B cell (primary cell): ENCODE results near the gene NDRG2. TPM values are rescaled to one million over a fixed set of nuclear protein-coding genes. Genes with fewer than 3 reads are reported as not detected.

Experiments
- ATAC-seq: fragments of 200-7000 bp; cut with Tn5 transposase; one replicate; pipeline ENCODE4 v1.10.0; 2021; ENCODE audit warnings: low read depth, mild to moderate bottlenecking, moderate number of reproducible peaks, moderate library complexity
- CTCF ChIA-PET: fragments of 350-600 bp; sonication (Branson Sonifier 250); formaldehyde crosslinking; loops from one replicate; lab custom pipeline; 2021; ENCODE audit warnings: antibody characterized with exemption, inconsistent platforms; lab: Charles Lee
- POLR2A ChIA-PET: fragments of 350-600 bp; sonication (Branson Sonifier 250); formaldehyde crosslinking; loops from one replicate; lab custom pipeline; 2021; ENCODE audit warnings: antibody characterized with exemption; lab: Charles Lee
- DNase-seq: peaks from one replicate; pipeline ENCODE4 v3.0.0; 2013
- H2AFZ ChIP-seq: 2 replicates; pipeline ENCODE4 v1.6.1; 2012; ENCODE audit warnings: mild to moderate bottlenecking, low read depth, low read length; ENCODE audit not compliant: insufficient read depth, poor library complexity, severe bottlenecking
- H3K27ac ChIP-seq, 2 donors: 1 replicate in 1 of 2; 2 replicates in 1 of 2; pipeline ENCODE4 v1.5.1; 2012 to 2013; ENCODE audit warnings: low read length in 2 of 2, mild to moderate bottlenecking in 2 of 2, moderate library complexity in 1 of 2
- H3K27me3 ChIP-seq, 4 experiments: fragments of 200-600 bp in 1 of 4; sonication (generic) in 1 of 4; replicated peaks in 1 of 4; 1 replicate in 2 of 4; 2 replicates in 2 of 4; pipeline versions ENCODE4 v1.6.1 to v1.7.0; 2013 to 2016; ENCODE audit warnings: low read length in 3 of 4, mild to moderate bottlenecking in 2 of 4, mixed read lengths in 1 of 4, moderate library complexity in 1 of 4; ENCODE audit not compliant: insufficient read depth in 4 of 4, control insufficient read depth in 3 of 4; ENCODE audit errors: control extremely low read depth in 1 of 4
- H3K36me3 ChIP-seq, 2 experiments: replicated peaks in 1 of 2; 1 replicate in 1 of 2; 2 replicates in 1 of 2; pipeline versions ENCODE4 v1.6.1 to v1.7.1; 2013; ENCODE audit warnings: low read length in 1 of 2; ENCODE audit not compliant: insufficient read depth in 2 of 2, control insufficient read depth in 1 of 2; ENCODE audit errors: control extremely low read depth in 1 of 2, extremely low read depth in 1 of 2
- H3K4me1 ChIP-seq, 2 donors: fragments of 200-600 bp in 1 of 2; sonication (generic) in 1 of 2; 1 replicate in 1 of 2; 2 replicates in 1 of 2; pipeline versions ENCODE4 v1.5.1 to v1.6.1; 2013 to 2017; ENCODE audit warnings: low read length in 2 of 2; ENCODE audit not compliant: control insufficient read depth in 2 of 2, insufficient read depth in 2 of 2
- H3K4me2 ChIP-seq: replicated peaks from 2 replicates; pipeline ENCODE3; 2012; ENCODE audit warnings: mild to moderate bottlenecking, low read depth, low read length; ENCODE audit not compliant: poor library complexity, severe bottlenecking
- H3K4me3 ChIP-seq, 5 experiments: fragments of 200-600 bp in 1 of 5; sonication (generic) in 1 of 5; 1 replicate in 3 of 5; 2 replicates in 2 of 5; pipeline versions ENCODE4 v1.5.1 to v1.7.0; 2011 to 2016; ENCODE audit warnings: low read length in 4 of 5, mild to moderate bottlenecking in 4 of 5, low read depth in 2 of 5, control low read depth in 1 of 5, moderate library complexity in 1 of 5; ENCODE audit not compliant: insufficient read depth in 1 of 5; ENCODE audit errors: control extremely low read depth in 1 of 5, extremely low read depth in 1 of 5
- H3K79me2 ChIP-seq: fragments of 200-600 bp; sonication (generic); one replicate; pipeline ENCODE4 v1.6.0; 2016; ENCODE audit warnings: low read length; ENCODE audit not compliant: control insufficient read depth, insufficient read depth
- H3K9ac ChIP-seq: fragments of 200-600 bp; sonication (generic); 2 replicates; pipeline ENCODE4 v1.6.1; 2017; ENCODE audit warnings: mild to moderate bottlenecking, low read length, moderate library complexity
- H3K9me3 ChIP-seq, 3 donors: one replicate each; pipeline versions ENCODE4 v1.6.1 to v1.7.1; 2013; ENCODE audit warnings: low read length in 2 of 3; ENCODE audit not compliant: control insufficient read depth in 2 of 3, insufficient read depth in 1 of 3; ENCODE audit errors: control extremely low read depth in 1 of 3
- H4K20me1 ChIP-seq: 2 replicates; pipeline ENCODE4 v1.6.0; 2012; ENCODE audit warnings: mild to moderate bottlenecking, low read length; ENCODE audit not compliant: insufficient read depth, control insufficient read depth, poor library complexity, severe bottlenecking
- H3K27ac Mint-ChIP-seq: one replicate; pipeline ENCODE4 v1.8.0; 2021; ENCODE audit warnings: mixed read lengths
- H3K27me3 Mint-ChIP-seq: one replicate; pipeline ENCODE4 v1.8.0; 2021; ENCODE audit warnings: mixed read lengths
- H3K4me1 Mint-ChIP-seq: one replicate; pipeline ENCODE4 v1.8.0; 2021; ENCODE audit warnings: mixed read lengths
- H3K4me3 Mint-ChIP-seq: one replicate; pipeline ENCODE4 v1.8.0; 2021; ENCODE audit warnings: mixed read lengths
- H3K9me3 Mint-ChIP-seq: one replicate; pipeline ENCODE4 v1.8.0; 2022; ENCODE audit warnings: mixed read lengths; ENCODE audit not compliant: insufficient read depth
- CTCF ChIP-seq: fragments of 200-600 bp; IDR thresholded peaks from one replicate; pipeline ENCODE4 v1.8.0; 2022; ENCODE audit warnings: antibody characterized with exemption, mild to moderate bottlenecking
- EZH2 ChIP-seq: IDR thresholded peaks from 2 replicates; pipeline ENCODE4 v1.6.1; 2012; ENCODE audit warnings: borderline replicate concordance, low read depth, mild to moderate bottlenecking, moderate library complexity, low read length; ENCODE audit not compliant: insufficient read depth, poor library complexity, severe bottlenecking
- WGBS: methylation state at CpG from one replicate; pipeline ENCODE4 v1.1.5; 2013; ENCODE audit warnings: missing lambda C conversion rate; ENCODE audit not compliant: insufficient coverage; 5-methylcytosine and 5-hydroxymethylcytosine counted together
- intact Hi-C: fragments of 100-400 bp; cut with micrococcal nuclease; formaldehyde crosslinking; loops from one replicate; pipeline ENCODE4 v1.10.0; 2022
- polyA plus RNA-seq: library from polyadenylated mRNA; depleted of rRNA; stranded (reverse); fragments of >200 nt; gene quantifications from 2 replicates; pipeline ENCODE4 v1.2.3, GENCODE V29; 2012
- total RNA-seq, 2 donors: library from RNA; stranded (reverse); fragments of 120-200 nt in 1 of 2; gene quantifications; 1 replicate in 1 of 2; 2 replicates in 1 of 2; pipeline versions ENCODE4 v1.2.3 to v1.2.4, GENCODE V29; 2013 to 2022

NDRG2 gene
- total and polyA plus RNA-seq, 2 donors (not counting 1 experiment from before 2014, with no cell fraction given), result 9.5 to 11.8 TPM

GRCh38 chr14:21030531-21030930 lies 5.7 kb upstream of the NDRG2 start:
- CTCF ChIA-PET, result interaction anchor here (1.4 to 2.3 kb wide), 4 partner anchors 9 to 16 kb away, joined by 4 to 12 read pairs (median 6); no protein-coding TSS in a partner anchor
- peaks cover 15% of the 10 kb centered on the region for H3K27me3 Mint-ChIP-seq

GRCh38 chr14:21029917-21030316 lies 5.1 kb upstream of the NDRG2 start, which contains the start of gene TPPP2:
Gene TPPP2, plus strand, starts transcription at chr14:21030217. Its CDS starts 365 bp downstream, at chr14:21030582.
- ChIA-PET POLR2A (no interaction called here), CTCF (interaction anchor here (1.4 to 2.3 kb wide), 4 partner anchors 9 to 15 kb away, joined by 4 to 12 read pairs (median 6); no protein-coding TSS in a partner anchor)
- Mint-ChIP-seq H3K4me1 (peaks cover 2% of the 10 kb centered on the region), H3K27ac (no peak within 1 kb of the TSS), H3K9me3 (no peaks in the 10 kb centered on the region), H3K4me3 (no peak within 1 kb of the TSS), H3K27me3 (peaks cover 11% of the 10 kb centered on the region)
- Histone ChIP-seq H3K4me2 (no peak within 1 kb of the TSS), H4K20me1 (no peaks in the 10 kb centered on the region), H3K36me3 (no peaks in the 10 kb centered on the region), H3K27ac (no peak within 1 kb of the TSS), H3K4me1 (peaks cover 0 to 9% of the 10 kb centered on the region in 2 donors), H3K79me2 (no peaks in the 10 kb centered on the region), H3K27me3 (peaks cover 0 to 15% (median 0%) of the 10 kb centered on the region in 4 experiments), H2AFZ (no peak within 1 kb of the TSS), H3K9ac (no peak within 1 kb of the TSS), H3K9me3 (no peaks in the 10 kb centered on the region), H3K4me3 (no peak within 1 kb of the TSS)
- ATAC-seq (no peak), DNase-seq (no peak)
- intact Hi-C loops, result no loop called here
- TF ChIP-seq EZH2, result no peak
- TF ChIP-seq CTCF, result no peak
- WGBS, result 100% methylated on average over 2 of the region's 5 CpGs

More at GRCh38 chr14:21030531-21030930, 5.7 kb upstream of the NDRG2 start:
- Mint-ChIP-seq H3K4me1 (no peaks in the 10 kb centered on the region), H3K9me3 (no peaks in the 10 kb centered on the region), H3K4me3 (no peak overlapping the region), H3K27ac (no peak overlapping the region)
- Histone ChIP-seq H3K36me3 (no peaks in the 10 kb centered on the region), H3K4me2 (no peak overlapping the region), H2AFZ (no peak overlapping the region), H4K20me1 (no peaks in the 10 kb centered on the region), H3K4me1 (peaks cover 0 to 4% of the 10 kb centered on the region in 2 donors), H3K9me3 (no peaks in the 10 kb centered on the region), H3K79me2 (no peaks in the 10 kb centered on the region), H3K9ac (no peak overlapping the region), H3K4me3 (no peak overlapping the region), H3K27me3 (peaks cover 0 to 15% (median 0%) of the 10 kb centered on the region in 4 experiments), H3K27ac (no peak overlapping the region)
- intact Hi-C loops, result no loop called here
- no peak for ATAC-seq
- POLR2A ChIA-PET, result no interaction called here
- TF ChIP-seq CTCF (no peak), EZH2 (no peak)
- DNase-seq, result no peak
- 85% methylated on average over 12 of the region's 12 CpGs for whole genome bisulfite sequencing
